ENCODE measurements around the gene SCGB1A1.

DNA sequence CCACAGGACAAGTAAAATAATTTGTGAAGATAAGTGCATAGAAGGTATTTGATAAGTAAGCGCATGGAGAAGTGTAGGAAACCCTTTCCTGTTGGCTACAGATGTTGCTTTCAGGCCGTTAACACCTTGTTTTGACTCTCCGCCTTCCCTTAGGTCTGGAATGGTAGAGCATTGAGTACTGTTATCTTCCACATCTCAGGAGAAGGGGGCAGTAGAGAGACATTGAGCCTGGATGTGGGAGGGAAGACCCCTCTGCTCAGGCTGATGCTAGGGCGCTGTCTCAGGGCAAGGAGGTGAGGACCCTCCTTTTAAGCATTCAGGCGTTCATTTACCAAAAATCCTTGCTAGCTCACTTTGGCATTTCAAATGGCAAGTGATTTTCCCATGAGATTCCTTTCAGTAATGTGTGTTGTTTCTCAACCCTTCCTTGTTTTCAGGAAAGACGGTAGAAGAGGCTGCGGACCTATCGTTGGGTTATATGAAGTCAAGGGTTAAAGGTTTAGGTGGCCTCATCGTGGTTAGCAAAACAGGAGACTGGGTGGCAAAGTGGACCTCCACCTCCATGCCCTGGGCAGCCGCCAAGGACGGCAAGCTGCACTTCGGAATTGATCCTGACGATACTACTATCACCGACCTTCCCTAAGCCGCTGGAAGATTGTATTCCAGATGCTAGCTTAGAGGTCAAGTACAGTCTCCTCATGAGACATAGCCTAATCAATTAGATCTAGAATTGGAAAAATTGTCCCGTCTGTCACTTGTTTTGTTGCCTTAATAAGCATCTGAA, 27.0 kb upstream of the SCGB1A1 start:
- TF ChIP-seq POLR2A (IDR thresholded peaks at IDR 0.05; ENCODE audit: extremely low read depth, insufficient read length) (no peak), MYC (IDR thresholded peaks at IDR 0.05; ENCODE audit: low read depth, low read length) (no peak)
- TF ChIP-seq, protein P1, sequence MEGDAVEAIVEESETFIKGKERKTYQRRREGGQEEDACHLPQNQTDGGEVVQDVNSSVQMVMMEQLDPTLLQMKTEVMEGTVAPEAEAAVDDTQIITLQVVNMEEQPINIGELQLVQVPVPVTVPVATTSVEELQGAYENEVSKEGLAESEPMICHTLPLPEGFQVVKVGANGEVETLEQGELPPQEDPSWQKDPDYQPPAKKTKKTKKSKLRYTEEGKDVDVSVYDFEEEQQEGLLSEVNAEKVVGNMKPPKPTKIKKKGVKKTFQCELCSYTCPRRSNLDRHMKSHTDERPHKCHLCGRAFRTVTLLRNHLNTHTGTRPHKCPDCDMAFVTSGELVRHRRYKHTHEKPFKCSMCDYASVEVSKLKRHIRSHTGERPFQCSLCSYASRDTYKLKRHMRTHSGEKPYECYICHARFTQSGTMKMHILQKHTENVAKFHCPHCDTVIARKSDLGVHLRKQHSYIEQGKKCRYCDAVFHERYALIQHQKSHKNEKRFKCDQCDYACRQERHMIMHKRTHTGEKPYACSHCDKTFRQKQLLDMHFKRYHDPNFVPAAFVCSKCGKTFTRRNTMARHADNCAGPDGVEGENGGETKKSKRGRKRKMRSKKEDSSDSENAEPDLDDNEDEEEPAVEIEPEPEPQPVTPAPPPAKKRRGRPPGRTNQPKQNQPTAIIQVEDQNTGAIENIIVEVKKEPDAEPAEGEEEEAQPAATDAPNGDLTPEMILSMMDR (IDR thresholded peaks at IDR 0.05; ENCODE audit: low read depth, low read length), result no peak
